Smooth muscle cell (in vitro differentiated cells): ENCODE measurements around the gene DEXI. TPM values are rescaled to one million over a fixed set of nuclear protein-coding genes. Genes with fewer than 3 reads are reported as not detected.

Source experiments
- DNase-seq: peaks from one replicate; lab custom pipeline; 2025; ENCODE audit not compliant: unreplicated experiment; lab: John Stamatoyannopoulos, UW
- H2AFZ ChIP-seq: fragments of 200-600 bp; sonication (generic); 2 replicates; pipeline ENCODE4 v1.6.0; 2016; ENCODE audit warnings: antibody characterized with exemption, low read depth, mild to moderate bottlenecking
- H3F3A ChIP-seq: fragments of 200-600 bp; sonication (generic); 2 replicates; pipeline ENCODE4 v1.6.0; 2017; ENCODE audit warnings: antibody characterized with exemption, low read depth
- H3K27ac ChIP-seq: fragments of 200-600 bp; sonication (generic); 2 replicates; pipeline ENCODE4 v1.5.1; 2016; ENCODE audit warnings: low read depth, mild to moderate bottlenecking
- H3K27me3 ChIP-seq: fragments of 200-600 bp; sonication (generic); 2 replicates; pipeline ENCODE4 v1.6.1; 2016; ENCODE audit warnings: low read depth, mild to moderate bottlenecking
- H3K36me3 ChIP-seq: fragments of 200-600 bp; sonication (generic); 2 replicates; pipeline ENCODE4 v1.5.1; 2016; ENCODE audit warnings: low read depth
- H3K4me1 ChIP-seq: fragments of 200-600 bp; sonication (generic); 2 replicates; pipeline ENCODE4 v1.5.1; 2016; ENCODE audit warnings: low read depth
- H3K4me2 ChIP-seq: fragments of 200-600 bp; sonication (generic); 2 replicates; pipeline ENCODE4 v1.6.0; 2016; ENCODE audit warnings: mild to moderate bottlenecking
- H3K4me3 ChIP-seq: fragments of 200-600 bp; sonication (generic); 2 replicates; pipeline ENCODE4 v1.5.1; 2016; ENCODE audit warnings: mild to moderate bottlenecking
- H3K79me2 ChIP-seq: fragments of 200-600 bp; sonication (generic); 2 replicates; pipeline ENCODE4 v1.6.0; 2016; ENCODE audit warnings: low read depth, mild to moderate bottlenecking
- H3K9ac ChIP-seq: fragments of 200-600 bp; sonication (generic); 2 replicates; pipeline ENCODE4 v1.6.0; 2016; ENCODE audit warnings: low read depth
- H3K9me3 ChIP-seq: fragments of 200-600 bp; sonication (generic); replicated peaks from 2 replicates; pipeline ENCODE4 v1.5.1; 2016; ENCODE audit warnings: low read depth
- H4K20me1 ChIP-seq: fragments of 200-600 bp; sonication (generic); 2 replicates; pipeline ENCODE4 v1.6.0; 2016; ENCODE audit warnings: low read depth
- CTCF ChIP-seq: fragments of 200-600 bp; sonication (generic); IDR thresholded peaks from 2 replicates; pipeline ENCODE4 v1.5.1; 2017; ENCODE audit warnings: borderline replicate concordance, mild to moderate bottlenecking, antibody characterized with exemption; ENCODE audit not compliant: insufficient read depth, poor library complexity, severe bottlenecking
- WGBS: methylation state at CpG from one replicate; pipeline ENCODE4 v1.1.7; 2016; ENCODE audit warnings: low lambda C conversion rate; 5-methylcytosine and 5-hydroxymethylcytosine counted together
- polyA plus RNA-seq: library from polyadenylated mRNA; unstranded; fragments of >200 nt; fragmentation: Nextera tagmentation; extraction: Ambion mirVana; gene quantifications from 2 replicates; pipeline ENCODE4 v1.2.1, GENCODE V29; 2016
- total RNA-seq: library from RNA; depleted of rRNA; stranded (reverse); fragments of >200 nt; gene quantifications from 2 replicates; pipeline ENCODE4 v1.2.3, GENCODE V29; 2014

The DEXI gene
- total and polyA plus RNA-seq, 2 experiments from 2014 or later, result 58.5 to 71.8 TPM

- Histone ChIP-seq H3K36me3 (no peaks in the 10 kb centered on the region), H3K27me3 (no peaks in the 10 kb centered on the region), H2AFZ (no peak overlapping the region), H4K20me1 (peaks cover 100% of the 10 kb centered on the region), H3K27ac (no peak overlapping the region), H3K9ac (no peak overlapping the region), H3F3A (no peaks in the 10 kb centered on the region), H3K4me2 (no peak overlapping the region), H3K4me3 (no peak overlapping the region), H3K9me3 (no peaks in the 10 kb centered on the region), H3K79me2 (peaks cover 66% of the 10 kb centered on the region), H3K4me1 (peaks cover 15% of the 10 kb centered on the region)
- no peak for TF ChIP-seq CTCF
- no peak for DNase-seq
- WGBS, result 88% methylated on average over 8 of the region's 8 CpGs
These were observed 5.8 kb downstream of the DEXI start for GRCh38 chr16:10936272-10936984.

- Histone ChIP-seq H3K9me3 (no peaks in the 10 kb centered on the region), H2AFZ (no peak overlapping the region), H3K27ac (no peak overlapping the region), H3K27me3 (no peaks in the 10 kb centered on the region), H3K36me3 (no peaks in the 10 kb centered on the region), H3K79me2 (peaks cover 56% of the 10 kb centered on the region), H4K20me1 (peaks cover 100% of the 10 kb centered on the region), H3F3A (no peaks in the 10 kb centered on the region), H3K4me2 (no peak overlapping the region), H3K4me3 (no peak overlapping the region), H3K9ac (no peak overlapping the region), H3K4me1 (peaks cover 6% of the 10 kb centered on the region)
- 93% methylated on average over 7 of the region's 7 CpGs for WGBS
- no peak for DNase-seq
- no peak for TF ChIP-seq CTCF
These were observed 6.9 kb downstream of the DEXI start for GRCh38 chr16:10935226-10935915.

- no peak for TF ChIP-seq CTCF
- Histone ChIP-seq H4K20me1 (peaks cover 100% of the 10 kb centered on the region), H3K4me3 (no peak overlapping the region), H2AFZ (no peak overlapping the region), H3K79me2 (peaks cover 48% of the 10 kb centered on the region), H3F3A (no peaks in the 10 kb centered on the region), H3K27ac (no peak overlapping the region), H3K4me2 (no peak overlapping the region), H3K9me3 (no peaks in the 10 kb centered on the region), H3K9ac (no peak overlapping the region), H3K36me3 (no peaks in the 10 kb centered on the region), H3K4me1 (no peaks in the 10 kb centered on the region), H3K27me3 (no peaks in the 10 kb centered on the region)
- no peak for DNase-seq
- WGBS, result 97% methylated on average over 13 of the region's 13 CpGs
These were observed 7.8 kb downstream of the DEXI start for GRCh38 chr16:10934325-10935107.
